Esophagus muscularis mucosa (tissue), 4 donors: ENCODE data around the gene RPS6KA1.

Experiments
- EP300 ChIP-seq: sonication (generic); formaldehyde crosslinking; IDR thresholded peaks from one replicate; pipeline ENCODE4 v1.6.1; 2017; ENCODE audit warnings: antibody characterized with exemption
- POLR2A ChIP-seq: fragments of 450-650 bp; IDR thresholded peaks from one replicate; pipeline ENCODE4 v1.6.1; 2017; ENCODE audit warnings: antibody characterized with exemption, moderate library complexity, mild to moderate bottlenecking, low read depth
- POLR2AphosphoS5 ChIP-seq, 2 donors: sonication (generic); formaldehyde crosslinking; IDR thresholded peaks; one replicate each; pipeline ENCODE4 v1.6.1; 2017; ENCODE audit warnings: antibody characterized with exemption in 2 of 2
- TF ChIP-seq, protein P1 (sequence below), 3 experiments: fragments of 200-600 bp in 2 of 3; fragments of 450-650 bp in 1 of 3; sonication (generic) in 2 of 3; IDR thresholded peaks; one replicate each; pipeline ENCODE4 v1.5.1; 2017 to 2019; ENCODE audit warnings: antibody characterized with exemption in 3 of 3, mild to moderate bottlenecking in 2 of 3, moderate library complexity in 1 of 3

DNA sequence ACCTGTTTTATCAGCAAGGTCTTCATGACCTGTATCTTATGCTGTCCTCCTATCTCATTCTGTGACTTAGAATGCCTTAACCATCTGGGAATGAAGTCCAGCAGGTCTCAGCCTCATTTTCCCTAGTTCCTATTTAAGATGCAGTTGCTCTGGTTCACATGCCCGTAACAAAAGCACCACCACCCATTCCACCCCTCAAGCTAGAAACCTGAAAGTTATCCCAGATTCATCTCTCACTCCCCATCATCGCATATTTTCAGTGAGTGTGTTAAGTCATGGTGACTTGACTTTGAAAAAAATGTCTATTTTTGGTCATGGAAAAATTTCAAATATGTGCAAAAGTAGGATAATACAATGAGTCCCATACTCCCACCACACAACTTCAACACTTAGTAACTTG, 45.6 kb upstream of the RPS6KA1 start:
- TF ChIP-seq, protein P1, sequence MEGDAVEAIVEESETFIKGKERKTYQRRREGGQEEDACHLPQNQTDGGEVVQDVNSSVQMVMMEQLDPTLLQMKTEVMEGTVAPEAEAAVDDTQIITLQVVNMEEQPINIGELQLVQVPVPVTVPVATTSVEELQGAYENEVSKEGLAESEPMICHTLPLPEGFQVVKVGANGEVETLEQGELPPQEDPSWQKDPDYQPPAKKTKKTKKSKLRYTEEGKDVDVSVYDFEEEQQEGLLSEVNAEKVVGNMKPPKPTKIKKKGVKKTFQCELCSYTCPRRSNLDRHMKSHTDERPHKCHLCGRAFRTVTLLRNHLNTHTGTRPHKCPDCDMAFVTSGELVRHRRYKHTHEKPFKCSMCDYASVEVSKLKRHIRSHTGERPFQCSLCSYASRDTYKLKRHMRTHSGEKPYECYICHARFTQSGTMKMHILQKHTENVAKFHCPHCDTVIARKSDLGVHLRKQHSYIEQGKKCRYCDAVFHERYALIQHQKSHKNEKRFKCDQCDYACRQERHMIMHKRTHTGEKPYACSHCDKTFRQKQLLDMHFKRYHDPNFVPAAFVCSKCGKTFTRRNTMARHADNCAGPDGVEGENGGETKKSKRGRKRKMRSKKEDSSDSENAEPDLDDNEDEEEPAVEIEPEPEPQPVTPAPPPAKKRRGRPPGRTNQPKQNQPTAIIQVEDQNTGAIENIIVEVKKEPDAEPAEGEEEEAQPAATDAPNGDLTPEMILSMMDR (IDR thresholded peaks at IDR 0.05): no peak
- TF ChIP-seq EP300: no peak
- TF ChIP-seq POLR2AphosphoS5 (IDR thresholded peaks at IDR 0.05): no peak
- no peak for TF ChIP-seq POLR2A
